HS-5 (cell line): ENCODE measurements around the gene LRRC45.

ENCODE experiments used
- DNase-seq: peaks from one replicate; pipeline ENCODE4 v3.0.0-alpha.2; 2012; ENCODE audit warnings: low read depth

LRRC45 gene

DNA sequence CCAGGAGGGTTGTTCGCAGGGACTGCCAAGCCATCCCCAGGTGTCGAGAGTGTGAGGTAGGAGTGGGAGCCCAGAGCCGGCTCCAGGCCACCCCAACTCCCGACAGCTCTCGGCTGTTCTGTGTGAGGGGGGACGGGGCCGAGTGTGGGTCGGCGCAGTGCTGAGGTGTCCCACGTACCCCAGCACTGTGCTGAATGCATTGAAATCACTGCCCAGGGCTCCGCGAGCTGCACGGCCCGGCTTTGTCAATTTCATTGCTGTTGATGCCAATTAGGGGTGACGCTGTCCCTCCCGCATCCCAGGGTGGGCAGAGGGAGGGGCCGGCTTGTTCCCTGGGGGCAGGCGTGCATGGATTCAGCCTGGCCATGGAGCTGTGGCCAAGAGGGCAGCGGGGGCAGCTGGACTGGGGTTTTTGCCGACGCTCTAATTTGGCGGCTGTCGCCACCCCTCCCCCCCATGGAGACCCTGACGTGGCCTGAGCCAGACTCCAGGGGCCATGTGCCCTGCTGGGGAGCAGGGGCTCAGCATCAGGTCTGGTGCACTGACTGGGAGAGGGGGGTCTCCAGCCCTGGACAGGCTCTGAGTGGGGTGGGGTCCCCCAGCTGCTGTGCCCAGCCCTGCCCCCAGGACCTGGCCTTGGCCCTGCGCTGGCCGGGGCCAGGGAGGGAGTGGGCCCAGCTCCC lies 14.7 kb upstream of the LRRC45 start:
- DNase-seq = no peak

DNA sequence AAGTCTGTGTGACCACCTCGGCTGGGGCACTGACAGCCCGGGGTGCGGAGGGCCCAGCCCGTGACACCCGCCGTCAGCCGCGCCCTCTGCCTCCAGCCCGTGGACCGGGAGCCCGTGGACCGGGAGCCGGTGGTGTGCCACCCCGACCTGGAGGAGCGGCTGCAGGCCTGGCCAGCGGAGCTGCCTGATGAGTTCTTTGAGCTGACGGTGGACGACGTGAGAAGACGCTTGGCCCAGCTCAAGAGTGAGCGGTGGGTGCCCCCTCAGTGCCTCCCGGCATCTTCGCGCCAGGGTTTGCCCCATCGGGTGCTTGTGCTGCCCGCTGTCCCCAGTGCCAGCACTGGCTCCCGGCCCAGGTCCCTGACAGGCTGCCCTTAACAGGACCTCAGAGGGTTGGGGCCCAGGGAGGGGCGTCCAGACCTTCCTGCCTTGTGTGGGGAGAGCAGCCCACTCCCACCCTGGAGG lies 14.1 kb upstream of the LRRC45 start:
- no peak for DNase-seq

DNA sequence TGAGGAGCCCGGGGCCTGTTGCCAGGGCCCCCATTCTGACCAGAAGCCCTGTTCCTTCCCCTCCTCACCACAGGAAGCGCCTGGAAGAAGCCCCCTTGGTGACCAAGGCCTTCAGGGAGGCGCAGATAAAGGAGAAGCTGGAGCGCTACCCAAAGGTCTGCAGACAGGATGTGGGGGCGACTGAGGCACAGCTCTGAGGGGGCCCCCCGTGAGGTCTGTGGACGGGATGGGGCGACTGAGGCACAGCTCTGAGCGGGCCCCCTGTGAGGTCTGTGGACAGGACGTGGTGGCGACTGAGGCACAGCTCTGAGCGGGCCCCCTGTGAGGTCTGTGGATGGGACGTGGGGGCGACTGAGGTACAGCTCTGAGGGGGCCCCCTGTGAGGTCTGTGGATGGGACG lies 13.7 kb upstream of the LRRC45 start:
- DNase-seq = no peak

DNA sequence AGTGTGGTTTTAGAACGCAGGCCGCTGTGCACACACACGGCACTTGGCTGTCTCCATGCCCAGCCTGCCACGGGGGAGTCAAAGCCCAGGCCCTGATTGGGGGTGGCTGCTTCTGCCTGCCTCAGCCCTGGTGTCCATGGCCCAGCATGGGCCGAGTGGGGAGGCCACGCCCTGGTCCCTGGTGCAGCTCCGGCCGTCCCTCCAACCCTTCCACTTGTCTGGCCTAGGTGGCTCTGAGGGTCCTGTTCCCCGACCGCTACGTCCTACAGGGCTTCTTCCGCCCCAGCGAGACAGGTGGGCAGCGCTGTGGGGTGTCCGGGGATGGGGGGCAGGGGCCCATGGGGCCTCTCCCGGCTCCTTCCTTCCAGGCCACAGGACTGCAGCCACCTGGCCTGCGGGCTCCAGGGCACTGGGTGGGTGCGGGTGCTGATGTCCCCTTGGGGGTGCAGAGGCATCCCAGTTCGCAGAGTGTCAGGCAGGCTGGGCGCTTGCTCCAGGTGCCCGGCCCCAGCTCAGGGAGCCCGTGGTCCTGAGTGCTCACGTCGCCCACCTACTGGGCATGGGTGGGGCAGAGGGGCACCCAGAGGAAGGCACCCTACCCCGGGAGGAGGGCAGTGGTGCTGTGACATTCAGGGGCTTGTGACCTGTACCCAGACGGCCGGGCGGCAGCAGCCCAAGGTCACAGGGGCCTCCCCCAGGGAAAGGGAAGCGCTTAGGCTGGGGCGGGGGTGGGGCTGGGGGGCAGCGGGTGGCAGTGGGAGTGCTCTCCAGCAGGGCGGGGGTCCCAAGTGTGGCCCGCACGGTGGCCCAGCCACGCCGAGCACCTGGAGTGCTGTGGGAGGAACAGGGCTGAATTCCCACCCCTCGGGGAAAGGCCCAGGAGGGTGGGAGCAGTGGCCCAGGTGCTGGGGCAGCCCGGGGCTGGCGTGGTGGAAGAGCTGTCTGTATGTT lies 12.3 kb upstream of the LRRC45 start:
- no peak for DNase-seq

DNA sequence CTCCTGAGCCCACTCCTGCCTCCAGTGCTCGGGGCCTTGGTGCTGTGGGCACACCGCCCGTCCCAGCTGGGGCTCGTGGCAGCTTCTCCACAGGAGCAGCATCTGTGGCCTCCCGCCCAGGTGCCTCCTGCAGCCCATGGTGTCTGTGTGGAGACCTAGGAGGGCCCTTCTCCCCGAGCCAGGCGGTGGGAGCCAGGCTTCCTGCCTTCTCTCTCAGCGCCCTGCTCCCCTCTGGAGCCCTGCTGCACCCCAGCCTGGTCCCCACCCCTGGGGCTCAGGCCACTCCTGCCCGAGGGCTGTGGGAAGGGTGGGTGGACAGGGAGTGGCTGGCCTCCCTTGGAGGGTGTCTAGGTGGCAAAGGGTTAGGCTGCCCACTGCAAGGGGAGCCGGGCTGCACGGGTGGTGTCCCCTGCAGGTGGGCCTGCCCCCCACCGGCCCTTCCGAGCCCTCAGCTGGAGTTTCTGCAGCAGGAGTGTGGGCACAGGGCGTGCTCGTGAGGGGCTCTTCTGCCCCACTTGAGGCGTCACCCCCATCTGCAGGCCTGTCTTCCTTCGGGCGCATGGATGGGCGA lies 11.4 kb upstream of the LRRC45 start:
- DNase-seq = no peak

DNA sequence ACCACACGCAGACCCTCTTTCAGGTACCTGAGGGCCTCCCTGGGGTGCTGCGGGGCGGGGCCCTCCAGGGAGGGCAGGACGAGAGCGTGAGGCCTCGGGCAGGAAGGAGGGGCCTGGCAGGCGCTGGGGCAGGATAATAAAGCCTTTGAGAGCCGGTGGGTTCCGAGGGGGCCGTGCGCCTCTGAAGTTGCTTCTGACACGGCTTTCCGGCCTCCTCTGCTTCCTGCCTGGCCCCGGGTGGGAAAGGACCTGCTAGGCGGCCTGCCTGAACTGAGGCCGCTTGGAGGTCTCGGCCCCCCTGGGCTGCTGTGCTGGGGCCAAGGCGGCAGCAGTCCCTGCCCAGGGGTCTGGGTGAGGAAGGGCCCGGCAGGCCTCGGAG lies 10.9 kb upstream of the LRRC45 start:
- DNase-seq = no peak

DNA sequence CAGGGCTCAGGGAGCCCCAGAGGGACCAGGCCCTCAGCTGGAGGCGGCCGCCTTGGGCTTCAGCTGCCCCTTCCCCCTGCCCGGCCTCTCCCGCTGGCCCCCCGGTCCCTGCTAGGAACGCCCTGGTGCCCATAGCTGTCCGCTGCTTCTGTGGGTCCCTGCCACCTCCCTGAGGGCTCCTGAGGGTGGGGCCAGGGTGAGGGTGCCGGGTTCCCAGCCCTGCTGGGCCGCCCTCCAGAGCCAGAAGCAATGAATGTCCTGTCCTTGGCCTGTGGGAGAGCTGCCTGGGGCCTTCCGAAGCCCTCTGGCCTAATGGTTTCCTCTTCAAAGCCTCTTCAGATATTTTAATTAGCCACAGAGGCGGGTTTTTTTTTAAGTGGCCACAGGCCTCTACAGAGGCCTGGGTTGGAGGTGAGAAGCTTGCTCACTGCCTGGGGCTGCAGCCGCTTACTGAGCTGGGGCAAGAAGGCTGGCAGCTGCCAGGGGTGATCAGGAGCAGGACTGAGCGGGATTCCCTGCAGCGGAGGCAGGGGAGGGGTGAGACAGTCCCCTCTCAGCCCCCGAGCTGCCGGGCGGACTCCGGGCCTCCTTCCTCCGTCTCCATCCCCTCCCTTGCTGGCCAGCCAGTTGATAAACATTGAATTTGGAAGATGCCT lies 10.3 kb upstream of the LRRC45 start:
- DNase-seq = no peak

DNA sequence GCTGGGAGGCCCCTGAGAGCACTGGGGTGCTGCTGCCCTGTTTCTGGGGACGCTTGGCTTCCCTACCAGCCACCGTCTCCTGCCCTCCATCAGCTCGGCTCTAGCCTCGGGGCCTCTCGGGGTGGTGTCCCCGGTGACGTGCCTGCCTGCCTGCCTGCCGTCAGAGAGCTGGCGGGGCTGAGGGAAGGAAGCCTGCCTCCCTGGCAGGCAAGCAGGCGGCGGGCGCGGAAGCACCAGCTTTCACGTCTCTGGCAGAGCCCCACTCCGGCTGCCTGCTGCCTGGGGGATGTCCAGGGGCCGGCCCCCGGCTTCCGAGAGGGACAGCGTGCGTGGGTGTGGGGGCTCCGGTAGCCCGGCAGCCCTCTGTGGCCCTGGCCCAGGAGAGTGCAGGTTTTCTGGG lies 9.8 kb upstream of the LRRC45 start:
- DNase-seq = no peak

DNA sequence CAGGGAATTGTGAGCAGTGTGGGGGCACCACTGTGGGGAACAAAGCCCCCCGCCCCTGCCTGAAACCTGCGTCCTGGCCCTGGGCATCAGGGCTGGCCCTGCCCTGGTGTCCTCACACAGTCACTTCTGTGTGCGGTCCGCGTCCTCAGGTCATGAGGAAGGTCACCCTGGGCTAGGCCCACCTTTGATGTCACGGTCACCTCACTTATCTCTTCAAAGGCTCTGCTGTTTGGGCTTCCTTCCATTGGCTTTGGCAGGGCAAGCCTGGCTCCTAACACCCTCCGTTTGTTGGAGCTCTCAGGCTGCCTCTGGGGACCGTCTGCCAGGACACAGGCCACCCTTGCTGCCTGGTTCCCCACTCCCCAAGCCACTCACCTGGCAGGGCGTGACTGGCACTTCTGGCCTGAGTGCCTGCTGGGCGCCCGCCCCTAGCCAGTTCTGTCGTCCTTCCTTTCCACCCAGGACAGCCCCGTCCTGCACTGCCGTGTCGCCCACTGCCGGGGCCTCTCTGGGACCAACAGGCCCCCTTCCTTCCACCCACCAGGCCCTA lies 9.3 kb upstream of the LRRC45 start:
- no peak for DNase-seq

DNA sequence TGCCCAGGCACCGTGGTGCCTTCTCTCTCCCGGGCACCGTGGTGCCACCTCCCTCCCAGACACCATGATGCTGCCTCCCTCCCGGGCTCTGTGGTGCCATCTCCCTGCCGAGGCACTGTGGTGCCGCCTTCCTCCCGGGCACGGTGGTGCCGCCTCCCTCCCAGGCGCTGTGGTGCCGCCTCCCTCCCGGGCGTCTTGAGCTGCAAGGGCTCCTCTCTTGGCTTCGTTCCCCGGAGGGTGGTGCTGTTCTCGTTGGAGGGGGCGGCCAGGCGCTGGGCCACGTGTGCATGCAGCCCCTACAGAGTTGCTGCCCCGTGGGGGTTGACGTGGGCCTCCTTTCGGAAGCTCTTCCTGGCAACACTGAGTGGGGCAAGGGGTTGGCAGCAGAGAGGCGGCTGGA lies 8.7 kb upstream of the LRRC45 start:
- no peak for DNase-seq

DNA sequence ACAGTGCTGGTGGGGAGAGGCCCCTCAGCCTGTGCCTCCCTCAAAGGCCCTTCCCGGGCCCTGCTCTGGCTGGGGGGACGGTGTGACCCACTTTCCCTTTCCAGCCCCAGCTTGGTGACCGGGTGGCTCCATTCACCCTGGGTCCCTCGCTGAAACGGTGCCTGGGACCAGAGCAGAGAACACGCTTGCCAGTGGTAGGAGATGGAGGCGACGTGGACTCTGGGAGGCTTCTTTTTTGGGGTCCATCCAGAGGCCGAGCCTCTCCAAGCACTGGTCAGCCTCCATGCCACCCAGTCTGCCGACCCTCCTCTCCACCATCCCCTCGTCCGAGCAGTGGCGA lies 8.2 kb upstream of the LRRC45 start:
- no peak for DNase-seq

DNA sequence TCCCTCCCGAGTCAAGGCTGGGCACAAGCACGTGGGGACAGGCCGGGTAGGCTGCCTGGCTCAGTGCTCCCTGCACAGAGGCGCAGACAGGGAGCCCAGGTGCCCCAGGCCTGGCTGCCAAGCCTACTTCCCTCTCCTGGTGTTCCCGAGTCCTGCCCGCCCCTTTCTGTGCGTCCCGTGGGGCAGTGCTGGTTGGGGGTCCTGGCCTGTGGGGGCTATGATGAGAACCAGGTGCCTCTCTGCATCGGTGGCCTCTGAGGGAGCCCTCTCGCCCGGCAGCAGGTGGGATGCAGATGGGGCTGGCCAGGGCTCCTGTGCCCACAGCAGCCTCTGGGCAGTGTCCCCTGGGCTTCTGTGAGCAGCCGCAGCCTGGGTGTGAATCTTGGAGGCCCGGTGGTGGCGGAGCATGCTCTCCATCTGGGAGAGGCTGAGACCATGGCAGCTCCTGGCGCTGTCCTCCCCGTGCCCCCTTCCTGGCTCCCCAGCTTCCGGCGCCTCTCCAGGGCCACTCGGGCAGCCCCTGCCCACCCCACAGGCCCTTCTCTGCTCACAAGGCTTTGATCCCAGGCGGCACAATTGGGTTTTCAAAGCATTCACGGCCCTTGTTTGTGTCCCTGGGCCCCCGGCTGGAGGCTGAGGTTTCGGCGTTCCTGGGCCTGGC lies 7.7 kb upstream of the LRRC45 start:
- DNase-seq = no peak

DNA sequence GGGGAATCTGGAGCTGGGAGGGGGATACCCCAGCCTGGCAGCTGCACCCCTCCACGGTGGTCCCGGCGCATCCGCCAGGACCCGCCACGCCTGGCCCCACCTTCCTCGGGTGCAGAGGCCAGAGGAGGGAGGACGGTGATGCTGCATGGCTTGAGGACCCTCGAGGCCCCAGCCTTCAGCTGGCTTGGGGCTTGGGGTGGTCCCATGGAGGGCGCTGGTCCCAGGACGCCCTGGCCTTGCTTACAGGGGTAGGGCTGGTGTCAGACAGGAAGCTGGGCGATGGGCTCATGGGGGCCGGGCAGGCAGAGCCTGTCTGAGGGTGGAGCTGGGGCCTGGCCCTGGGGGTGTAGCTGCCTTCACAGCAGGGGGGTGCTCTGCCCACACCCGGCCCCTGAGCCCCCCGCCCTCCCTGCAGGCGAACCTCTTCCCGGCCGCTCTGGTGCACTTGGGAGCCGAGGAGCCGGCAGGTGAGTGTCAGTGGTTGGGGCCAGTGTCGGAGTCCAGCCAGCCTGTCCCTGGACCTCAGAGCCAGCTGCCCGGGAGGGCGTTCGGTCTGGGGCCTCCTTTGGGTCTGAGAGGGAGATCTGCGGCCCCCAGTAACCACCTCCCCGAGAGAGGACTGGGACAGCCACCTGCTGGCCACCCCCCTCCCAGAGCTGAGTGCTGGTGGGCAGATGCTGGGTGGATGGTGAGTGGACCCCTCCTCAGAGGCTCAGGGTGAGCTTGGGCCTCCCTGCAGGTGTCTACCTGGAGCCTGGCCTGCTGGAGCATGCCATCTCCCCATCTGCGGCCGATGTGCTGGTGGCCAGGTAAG lies 6.8 kb upstream of the LRRC45 start:
- DNase-seq = no peak

DNA sequence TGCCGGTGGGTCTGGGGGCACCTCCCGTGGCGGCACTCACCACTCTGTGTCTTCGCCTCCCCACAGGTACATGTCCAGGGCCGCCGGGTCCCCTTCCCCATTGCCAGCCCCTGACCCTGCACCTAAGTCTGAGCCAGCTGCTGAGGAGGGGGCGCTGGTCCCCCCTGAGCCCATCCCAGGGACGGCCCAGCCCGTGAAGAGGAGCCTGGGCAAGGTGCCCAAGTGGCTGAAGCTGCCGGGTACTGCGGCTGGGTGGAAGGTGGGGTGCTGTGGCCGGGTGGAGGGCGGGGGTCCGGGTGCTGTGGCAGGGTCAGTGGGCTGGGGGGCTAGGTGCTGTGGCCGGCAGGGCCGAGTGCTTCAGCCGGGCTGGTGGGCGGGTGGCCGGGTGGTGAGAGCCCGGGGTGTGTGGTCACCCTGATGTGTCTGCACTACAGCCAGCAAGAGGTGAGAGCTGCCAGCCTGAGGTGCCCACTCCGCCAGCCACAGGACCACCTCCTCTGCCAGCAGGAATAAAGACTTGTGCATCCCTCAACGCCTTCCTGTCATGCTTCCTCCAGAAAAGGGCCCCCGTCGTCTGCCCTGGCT lies 6.1 kb upstream of the LRRC45 start:
- no peak for DNase-seq

DNA sequence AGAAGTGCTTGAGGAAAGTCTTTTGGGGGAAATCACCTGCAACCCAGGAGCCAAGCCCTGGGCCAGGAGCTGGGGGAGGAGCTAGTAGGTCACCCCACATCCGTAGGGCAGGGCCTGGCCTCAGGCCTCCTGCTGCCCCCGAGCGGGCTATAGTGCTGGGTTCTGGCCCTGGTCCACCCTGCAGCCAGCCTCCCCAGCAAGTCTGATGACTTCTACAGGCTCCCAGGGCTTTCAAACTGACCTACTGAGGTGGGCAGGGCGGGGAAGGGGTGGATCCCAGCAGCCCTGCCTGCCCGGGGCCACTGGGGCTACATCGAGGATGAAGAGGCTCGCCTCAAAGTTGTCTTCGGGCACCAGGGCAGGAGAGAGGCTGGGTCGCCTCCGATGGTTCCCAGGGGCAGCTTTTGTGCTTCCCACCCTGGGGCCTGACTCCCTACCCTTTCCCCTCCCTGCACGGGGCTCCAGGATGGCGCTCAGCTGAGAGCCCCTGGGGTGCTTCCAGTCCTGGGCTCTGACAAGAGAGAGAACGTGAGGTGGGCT lies 5.4 kb upstream of the LRRC45 start:
- DNase-seq = no peak

DNA sequence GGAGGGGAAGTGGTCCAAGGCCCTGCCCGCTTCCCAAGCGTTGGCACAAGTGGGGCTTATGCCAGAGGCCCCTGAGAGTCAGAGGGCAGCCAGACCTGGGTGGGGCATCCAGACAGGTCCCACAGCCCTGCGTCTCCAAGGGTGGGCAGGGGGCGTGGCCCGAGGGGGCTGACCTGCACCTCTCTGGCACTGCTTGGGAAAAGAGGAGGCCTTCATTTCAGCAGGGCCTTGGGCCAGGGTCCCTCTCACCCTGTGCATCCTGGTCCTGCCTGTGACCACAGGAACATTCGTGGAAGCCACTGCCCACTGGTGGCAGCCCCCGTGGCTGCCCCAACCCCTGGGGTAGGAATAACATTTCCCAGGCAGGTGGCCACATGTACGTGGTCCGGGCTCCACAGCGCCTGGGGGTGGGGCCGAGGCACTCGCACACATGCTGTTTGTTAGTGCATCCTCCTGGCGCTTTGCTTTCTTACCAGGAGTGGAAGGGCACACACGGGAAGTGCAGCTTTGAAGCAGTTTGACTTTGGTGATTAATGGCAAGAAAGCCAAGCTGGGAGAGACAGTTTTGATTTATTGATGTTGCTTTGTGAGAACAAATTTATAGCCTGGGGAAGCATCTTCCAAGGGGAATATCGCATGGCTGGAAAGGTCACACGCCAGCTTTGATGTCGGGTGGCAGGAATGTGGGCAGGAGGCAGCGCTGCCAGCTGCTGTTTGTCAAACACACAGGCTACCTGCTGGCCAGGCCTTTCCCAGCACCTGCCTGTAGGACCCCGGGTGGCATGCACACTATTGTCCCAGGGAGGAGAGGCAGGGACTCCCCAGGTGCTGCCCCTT lies 4.7 kb upstream of the LRRC45 start:
- no peak for DNase-seq

DNA sequence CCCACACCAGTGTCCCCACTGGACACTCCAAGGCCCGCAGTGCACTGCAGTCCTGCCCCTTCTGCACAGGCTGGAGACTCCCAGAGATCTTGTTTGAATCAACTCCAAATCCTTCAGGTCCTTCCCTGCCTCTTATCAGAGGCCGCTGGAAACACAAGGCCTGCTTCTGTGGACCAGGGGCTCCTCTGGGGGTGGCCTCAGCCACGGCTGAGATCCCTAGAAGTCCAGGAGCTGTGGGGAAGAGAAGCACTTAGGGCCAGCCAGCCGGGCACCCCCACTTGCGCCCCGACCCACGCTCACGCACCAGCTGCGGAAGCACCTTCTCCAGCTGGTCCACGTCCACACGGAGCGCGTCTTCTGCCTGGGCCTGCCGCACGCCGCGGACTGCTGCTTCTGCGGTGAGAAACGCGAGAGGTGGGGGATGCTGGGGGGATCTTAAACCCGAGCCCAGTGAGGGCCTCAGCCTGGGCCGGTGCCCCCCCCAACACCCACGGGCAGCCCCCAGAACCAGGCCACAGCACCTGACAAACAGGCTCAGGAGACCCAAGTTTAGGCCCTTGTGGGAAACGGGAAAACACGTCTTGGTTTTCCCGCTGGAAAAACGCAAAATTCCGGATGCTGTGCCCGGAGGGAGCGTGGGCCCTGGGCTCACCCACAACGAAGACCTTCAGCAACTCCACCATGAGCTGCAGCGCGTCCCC lies 4.0 kb upstream of the LRRC45 start:
- DNase-seq = no peak

DNA sequence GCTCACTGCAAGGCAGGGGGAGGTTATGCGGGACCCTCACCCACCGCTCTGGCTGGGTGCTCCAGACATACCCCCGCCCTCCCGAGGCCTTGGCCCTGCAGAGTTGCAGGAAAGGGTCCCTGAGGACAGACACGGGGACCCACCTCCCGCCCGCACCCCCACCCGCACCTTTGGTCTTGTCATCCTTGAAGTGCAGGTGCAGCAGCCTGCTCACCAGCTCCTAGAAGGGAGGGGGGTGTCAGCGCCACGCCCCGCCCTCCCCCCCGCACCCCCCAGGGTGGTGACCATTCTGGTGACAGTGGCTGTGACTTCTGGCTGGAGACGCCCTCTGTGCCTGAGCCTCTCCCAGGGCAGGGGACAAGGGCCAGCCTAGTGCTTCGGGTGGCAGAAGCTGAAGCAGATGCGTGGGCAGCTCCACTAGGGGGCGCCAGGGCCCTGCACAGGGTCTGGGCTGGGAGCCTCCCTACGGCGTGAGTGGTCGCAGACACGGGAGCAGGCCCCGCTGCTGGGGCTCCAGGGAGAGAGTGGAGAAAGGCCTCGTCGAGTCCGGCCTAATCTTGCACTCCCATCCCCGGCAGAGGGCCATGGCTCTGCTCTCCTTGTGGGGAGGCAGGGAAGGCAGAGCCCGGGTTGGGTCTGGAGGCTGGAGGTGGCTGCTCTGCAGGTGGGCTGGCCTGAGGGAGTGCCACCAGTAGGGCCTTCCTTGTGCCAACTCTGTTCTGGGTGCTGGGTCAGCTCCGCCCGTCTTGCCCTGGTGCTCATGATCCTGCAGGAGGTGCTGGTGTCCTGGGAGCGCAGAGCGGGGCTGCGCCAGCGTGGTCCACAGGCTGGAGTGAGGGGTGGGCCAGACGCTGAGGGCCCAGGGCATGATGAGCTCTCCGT lies 3.2 kb upstream of the LRRC45 start:
- DNase-seq = no peak
